Fibroblast of mammary gland (primary cell): ENCODE data around the gene STK31.

Source experiments
- DNase-seq: peaks from one replicate; pipeline ENCODE4 v3.0.0-alpha.2; 2010; ENCODE audit warnings: low read depth
- H3K4me3 ChIP-seq: 2 replicates; pipeline ENCODE4 v1.5.1; 2011; ENCODE audit warnings: low read depth, mild to moderate bottlenecking, low read length, moderate library complexity; ENCODE audit not compliant: control insufficient read depth
- CTCF ChIP-seq: conservative IDR thresholded peaks from 2 replicates; pipeline ENCODE4 v1.5.1; 2011; ENCODE audit warnings: low read depth, low read length, inconsistent platforms; ENCODE audit not compliant: control insufficient read depth, insufficient read depth

Gene STK31

GRCh38 chr7:23693224-23693623 lies 16.8 kb upstream of the STK31 start:
- TF ChIP-seq CTCF, result no peak
- no peak for DNase-seq
- no peak overlapping the region for H3K4me3 ChIP-seq

- no peak overlapping the region for H3K4me3 ChIP-seq
- peak; percentile 61 for DNase-seq
- TF ChIP-seq CTCF, result peak; percentile 73
These were observed 13.0 kb upstream of the STK31 start for GRCh38 chr7:23696916-23697441.

- no peak for TF ChIP-seq CTCF
These were observed 11.2 kb upstream of the STK31 start for GRCh38 chr7:23698822-23699221.

GRCh38 chr7:23700046-23700445 lies 10.0 kb upstream of the STK31 start:
- no peak overlapping the region for H3K4me3 ChIP-seq
- no peak for TF ChIP-seq CTCF
- DNase-seq, result no peak

More at GRCh38 chr7:23698822-23699221, 11.2 kb upstream of the STK31 start:
- DNase-seq, result no peak
- H3K4me3 ChIP-seq, result no peak overlapping the region

GRCh38 chr7:23709081-23709750 lies 803 bp upstream of the STK31 start:
- no peak for TF ChIP-seq CTCF
- H3K4me3 ChIP-seq, result no peak overlapping the region
- DNase-seq, result no peak

- DNase-seq, result peak; percentile 77
- peak; percentile 55 for TF ChIP-seq CTCF
These were observed 2.6 kb downstream of the STK31 start for GRCh38 chr7:23712368-23713284.

More at GRCh38 chr7:23712368-23713284, 2.6 kb downstream of the STK31 start:
- H3K4me3 ChIP-seq, result no peak overlapping the region
